Germinal center (tissue), 1 donor: ENCODE data around the gene VSTM2B.
"Not testable (repeated sequence)": the region's sequence is repeated elsewhere in the genome, so short reads cannot be mapped to it uniquely, and the experiment has no call there.

Experiments
- DNase-seq: peaks from one replicate; pipeline ENCODE4 v3.0.0; 2012; ENCODE audit warnings: mixed read lengths, low spot score

Gene VSTM2B

GRCh38 chr19:29525901-29526729 lies at the start of gene VSTM2B:
Gene VSTM2B, plus strand, starts transcription at chr19:29525994. Its CDS starts 590 bp downstream, at chr19:29526584.
- no peak for DNase-seq

GRCh38 chr19:29476528-29476927 lies 49.3 kb upstream of the VSTM2B start:
- no peak for DNase-seq

- no peak for DNase-seq
Measured at GRCh38 chr19:29477831-29478577, 47.8 kb upstream of the VSTM2B start.

- no peak for DNase-seq
Measured at GRCh38 chr19:29478578-29479565, 46.9 kb upstream of the VSTM2B start.

GRCh38 chr19:29479941-29480340 lies 45.9 kb upstream of the VSTM2B start:
- no peak for DNase-seq

- no peak for DNase-seq
Measured at GRCh38 chr19:29480507-29480906, 45.3 kb upstream of the VSTM2B start.

- no peak for DNase-seq
Measured at GRCh38 chr19:29482855-29483640, 42.7 kb upstream of the VSTM2B start.

- DNase-seq, result no peak
Measured at GRCh38 chr19:29483641-29483920, 42.2 kb upstream of the VSTM2B start.

GRCh38 chr19:29483944-29484581 lies 41.7 kb upstream of the VSTM2B start:
- no peak for DNase-seq

- DNase-seq, result no peak
Measured at GRCh38 chr19:29484876-29485275, 40.9 kb upstream of the VSTM2B start.

GRCh38 chr19:29485293-29485692 lies 40.5 kb upstream of the VSTM2B start:
- no peak for DNase-seq

GRCh38 chr19:29486961-29487360 lies 38.8 kb upstream of the VSTM2B start:
- DNase-seq, result not testable (repeated sequence)

- no peak for DNase-seq
Measured at GRCh38 chr19:29487432-29487831, 38.4 kb upstream of the VSTM2B start.

- DNase-seq, result no peak
Measured at GRCh38 chr19:29488316-29488715, 37.5 kb upstream of the VSTM2B start.

GRCh38 chr19:29489172-29489951 lies 36.4 kb upstream of the VSTM2B start:
- DNase-seq, result no peak

- DNase-seq, result no peak
Measured at GRCh38 chr19:29491491-29491890, 34.3 kb upstream of the VSTM2B start.

GRCh38 chr19:29491995-29492577 lies 33.7 kb upstream of the VSTM2B start:
- no peak for DNase-seq

GRCh38 chr19:29492769-29493168 lies 33.0 kb upstream of the VSTM2B start:
- no peak for DNase-seq

GRCh38 chr19:29495091-29495490 lies 30.7 kb upstream of the VSTM2B start:
- DNase-seq, result no peak
